GM20000 (cell line): ENCODE measurements around the gene MIB1.

Experiments used
- DNase-seq: peaks from one replicate; pipeline ENCODE4 v3.0.0; 2012; ENCODE audit warnings: low spot score
- CTCF ChIP-seq: IDR thresholded peaks from 2 replicates; pipeline ENCODE4 v1.5.1; 2012; ENCODE audit warnings: mild to moderate bottlenecking, control low read depth; ENCODE audit errors: extremely low read depth, missing control alignments

Gene MIB1

GRCh38 chr18:21896732-21897336 lies 156.2 kb downstream of the MIB1 start:
- no peak for DNase-seq
- no peak for TF ChIP-seq CTCF

GRCh38 chr18:21897811-21898210 lies 157.2 kb downstream of the MIB1 start:
- peak; percentile 63 for TF ChIP-seq CTCF
- DNase-seq, result peak; percentile 67

- DNase-seq, result no peak
- TF ChIP-seq CTCF, result no peak
Measured at GRCh38 chr18:21900605-21901352, 160.2 kb downstream of the MIB1 start.

- TF ChIP-seq CTCF, result no peak
- DNase-seq, result no peak
Measured at GRCh38 chr18:21901423-21901945, 160.9 kb downstream of the MIB1 start.

- DNase-seq, result no peak
- no peak for TF ChIP-seq CTCF
Measured at GRCh38 chr18:21903709-21904108, 163.1 kb downstream of the MIB1 start.

GRCh38 chr18:21904856-21905255 lies 164.3 kb downstream of the MIB1 start:
- TF ChIP-seq CTCF, result no peak
- DNase-seq, result no peak

GRCh38 chr18:21907451-21907850 lies 166.9 kb downstream of the MIB1 start:
- TF ChIP-seq CTCF, result no peak
- DNase-seq, result no peak
